NCI-H1105 (cell line): ENCODE results near the gene NOC4L.

Experiments
- DNase-seq: peaks from one replicate; lab custom pipeline; 2025; lab: John Stamatoyannopoulos, UW

The NOC4L gene

GRCh38 chr12:132170094-132170636 lies 25.9 kb downstream of the NOC4L start:
- DNase-seq = no peak

GRCh38 chr12:132170637-132171292 lies 26.5 kb downstream of the NOC4L start:
- DNase-seq = no peak

- no peak for DNase-seq
These were observed 27.2 kb downstream of the NOC4L start for GRCh38 chr12:132171293-132171967.

GRCh38 chr12:132171968-132172521 lies 27.8 kb downstream of the NOC4L start:
- no peak for DNase-seq

- no peak for DNase-seq
These were observed 28.4 kb downstream of the NOC4L start for GRCh38 chr12:132172619-132173018.

DNA sequence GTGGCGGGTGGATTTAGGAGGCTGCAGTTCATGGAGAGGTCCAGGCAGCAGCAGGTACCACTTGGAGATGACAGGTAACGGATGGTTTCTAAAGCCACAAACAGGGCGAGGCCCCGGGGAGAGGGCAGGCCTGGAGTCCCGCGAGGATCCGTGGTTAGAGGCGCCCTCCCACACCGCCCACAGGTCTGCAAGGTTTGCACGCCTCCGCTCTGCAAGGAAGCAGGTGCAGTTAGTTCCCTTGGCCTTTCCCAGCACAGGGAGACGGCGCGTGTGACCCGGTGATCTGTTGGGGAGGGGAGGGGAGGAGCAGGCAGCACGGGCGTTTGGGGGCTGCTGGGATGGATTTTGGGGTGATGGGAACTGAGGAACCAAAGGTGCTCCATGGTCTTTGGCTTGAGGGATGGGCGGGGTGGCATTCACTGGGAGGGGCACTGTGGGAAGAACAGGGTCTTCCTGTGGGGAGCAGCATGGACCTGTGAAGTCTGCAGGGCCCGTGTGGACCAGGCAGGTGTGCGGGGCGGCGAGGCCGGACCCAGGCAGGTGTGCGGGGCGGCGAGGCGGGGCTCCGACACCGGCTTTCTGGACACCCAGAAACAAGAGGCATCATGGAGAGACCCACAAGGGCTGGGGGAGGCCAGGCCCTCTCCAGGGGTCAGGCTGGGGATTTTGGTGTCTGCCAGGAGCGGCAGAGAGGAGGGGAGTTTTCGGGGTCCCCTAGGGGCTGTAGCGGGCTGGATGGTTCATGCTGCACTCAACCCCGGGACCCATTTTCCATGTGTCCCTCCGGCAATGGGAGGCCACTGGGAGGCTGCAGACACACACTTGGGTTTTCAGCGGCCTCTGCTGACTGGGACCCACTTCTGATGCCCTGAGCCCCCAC lies 29.1 kb downstream of the NOC4L start:
- DNase-seq = no peak

- no peak for DNase-seq
These were observed 30.0 kb downstream of the NOC4L start for GRCh38 chr12:132174015-132174838.

GRCh38 chr12:132174839-132175490 lies 30.7 kb downstream of the NOC4L start:
- no peak for DNase-seq

- DNase-seq = no peak
These were observed 31.5 kb downstream of the NOC4L start for GRCh38 chr12:132175496-132176384.

GRCh38 chr12:132176385-132176919 lies 32.2 kb downstream of the NOC4L start:
- no peak for DNase-seq

GRCh38 chr12:132176920-132177551 lies 32.8 kb downstream of the NOC4L start:
- no peak for DNase-seq

- DNase-seq = no peak
These were observed 34.1 kb downstream of the NOC4L start for GRCh38 chr12:132178316-132178715.

GRCh38 chr12:132178801-132179401 lies 34.6 kb downstream of the NOC4L start:
- DNase-seq = peak; percentile 45

DNA sequence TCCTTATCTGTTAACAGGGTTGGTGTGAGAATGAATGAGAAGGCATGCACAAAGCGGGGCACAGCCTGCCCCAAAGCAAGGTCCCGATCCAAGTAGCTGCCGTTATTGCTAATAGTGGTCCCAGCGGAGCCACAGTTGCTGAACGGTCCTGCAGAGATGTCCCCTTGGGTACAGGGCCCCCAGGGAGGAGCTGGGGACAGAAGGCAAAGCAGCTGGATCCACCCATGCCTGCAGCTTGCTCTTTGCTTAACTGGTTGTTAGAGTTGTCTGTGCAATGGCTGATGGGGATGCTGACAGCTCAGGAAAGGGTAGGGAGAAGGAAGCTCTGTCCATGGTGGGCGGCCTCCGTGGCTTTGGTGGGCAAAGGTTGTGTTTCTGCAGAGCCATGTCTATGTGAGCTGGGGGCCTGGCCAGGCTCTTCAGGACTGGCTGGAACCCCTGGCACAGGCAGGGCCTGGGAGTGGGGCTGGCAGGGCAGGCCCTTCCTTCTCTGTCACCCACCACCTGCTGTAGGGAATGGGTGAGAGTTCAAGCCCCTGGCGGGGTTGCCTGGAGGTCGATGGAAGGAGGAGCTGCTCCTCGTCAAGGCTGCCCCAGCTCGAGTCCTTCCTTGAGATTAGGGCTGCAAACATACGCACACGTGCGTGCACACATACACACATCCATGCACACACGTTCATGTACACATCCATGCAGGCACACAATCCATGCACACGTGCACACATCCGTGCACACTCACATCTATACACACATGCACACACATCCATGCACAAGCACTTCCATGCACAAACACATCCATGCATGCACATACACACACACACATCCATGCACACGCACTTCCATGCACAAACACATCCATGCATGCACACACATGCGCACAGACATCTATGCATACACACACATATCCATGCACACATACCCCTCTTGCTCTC lies 35.4 kb downstream of the NOC4L start:
- DNase-seq = no peak

- no peak for DNase-seq
These were observed 36.6 kb downstream of the NOC4L start for GRCh38 chr12:132180648-132181546.

DNA sequence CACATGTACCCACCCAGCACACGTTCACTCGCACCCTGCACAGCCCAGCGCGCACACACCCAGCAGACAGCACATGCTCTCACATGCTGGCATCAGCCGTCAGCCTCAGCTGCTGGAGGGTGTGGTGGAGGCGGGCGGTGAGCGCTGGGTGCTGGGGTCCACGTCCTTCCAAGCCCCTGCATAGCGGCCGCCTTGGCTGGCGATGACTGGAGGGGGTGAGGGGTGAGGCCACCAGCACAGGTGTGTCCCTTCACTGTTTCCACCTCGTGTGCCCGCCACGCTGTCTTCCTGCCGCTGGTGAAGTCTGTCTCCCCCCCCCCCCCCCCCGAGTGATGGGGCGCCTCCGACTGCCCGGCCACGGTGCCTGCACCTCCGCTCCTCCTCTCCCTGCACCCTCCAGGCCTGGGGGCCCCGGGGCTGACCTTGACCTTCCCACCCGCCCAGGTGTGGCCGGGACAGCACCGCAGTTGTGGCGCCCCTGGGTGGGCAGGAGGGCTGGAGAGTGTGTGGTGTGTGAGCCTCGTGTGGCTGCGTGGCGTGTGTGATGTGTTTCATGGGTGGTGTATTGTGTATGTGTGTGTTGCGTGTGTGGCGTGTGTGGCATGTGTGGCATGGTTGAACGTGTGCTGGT lies 37.4 kb downstream of the NOC4L start:
- no peak for DNase-seq
